Measurements from ENCODE around the gene CCDC121.
"Not testable (repeated sequence)": the region's sequence is repeated elsewhere in the genome, so short reads cannot be mapped to it uniquely, and the experiment has no call there.

Gene CCDC121

DNA sequence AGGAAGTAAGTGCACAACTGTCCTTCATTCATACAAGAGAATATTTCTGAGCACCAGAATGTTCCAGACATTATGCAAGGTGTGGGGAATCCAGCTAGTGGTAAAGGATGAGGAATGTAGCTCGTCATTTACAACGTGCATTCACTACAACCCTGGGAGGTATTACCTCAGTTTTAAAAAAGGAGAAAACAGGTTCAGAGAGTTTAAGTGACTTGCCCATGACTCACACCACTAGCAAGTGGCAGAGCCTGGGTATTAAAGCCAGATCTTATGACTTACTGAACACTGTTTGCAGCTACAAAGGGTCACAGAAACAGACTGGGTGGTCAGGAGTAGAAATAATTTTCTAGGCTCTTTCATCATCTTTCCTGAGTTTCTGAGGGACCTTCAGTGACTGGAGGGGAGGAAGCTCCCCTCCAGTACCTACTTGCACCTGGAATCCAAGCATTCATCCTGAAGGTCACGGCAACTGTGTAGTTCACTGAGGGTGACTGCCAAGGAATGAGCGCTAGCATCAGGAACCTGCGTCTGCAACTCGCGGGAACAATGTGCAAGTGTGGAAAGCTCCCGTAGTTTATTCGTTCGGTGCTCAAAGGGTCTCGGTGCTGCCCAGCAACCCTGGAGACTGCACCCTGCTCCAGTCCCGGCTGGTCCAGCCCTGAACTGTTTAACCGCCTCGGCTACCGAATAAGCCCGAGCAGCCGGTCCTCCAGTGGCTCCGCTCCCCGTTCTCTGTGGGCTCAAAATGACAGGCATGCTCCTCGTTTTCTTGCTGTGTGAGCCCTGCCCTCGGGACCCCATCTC lies 647 bp downstream of the CCDC121 start:
- DNase-seq (ENCODE audit: low read depth, low spot score), result peak; percentile 88
- POLR2A ChIA-PET, result interaction anchor here (0.9 to 2.6 kb wide), 5 partner anchors 10 to 200 kb away, joined by 3 to 12 read pairs (median 3); partner anchors contain the start of genes NRBP1, SLC4A1AP and SUPT7L

DNA sequence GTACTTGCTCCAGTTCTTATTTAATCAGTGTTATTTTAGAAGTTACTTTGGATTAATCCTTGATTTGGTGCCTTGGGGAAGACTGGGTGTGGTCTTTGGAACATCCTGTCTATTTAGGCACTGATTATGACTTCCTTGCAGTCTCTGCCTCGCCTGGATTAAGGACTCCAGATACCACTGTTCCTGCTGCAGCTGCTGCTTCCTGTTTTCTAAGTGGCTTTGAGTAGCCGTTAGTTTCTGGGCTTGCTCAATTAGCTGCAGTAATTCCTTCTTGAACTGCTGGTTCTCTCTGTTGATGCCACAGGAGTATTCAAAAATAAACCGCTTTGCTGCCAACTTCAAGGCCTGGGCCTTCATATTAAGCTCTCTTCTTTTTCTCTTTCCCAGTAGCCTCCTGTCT lies 1.9 kb downstream of the CCDC121 start:
- CTCF ChIA-PET, result interaction anchor here (1.7 kb wide), 1 partner anchor 56 kb away, joined by 8 read pairs; no protein-coding TSS in a partner anchor
- POLR2A ChIA-PET, result interaction anchor here (2.6 kb wide), 1 partner anchor 12 kb away, joined by 12 read pairs; no protein-coding TSS in a partner anchor
- not testable (repeated sequence) for DNase-seq (ENCODE audit: low read depth, low spot score); H3K4me3 ChIP-seq (ENCODE audit: low read depth, low read length)

More for the DNA sequence above, 647 bp downstream of the CCDC121 start:
- H3K4me3 ChIP-seq (ENCODE audit: low read depth, low read length), result peak overlapping the region; percentile 96
- TF ChIP-seq, protein P1, sequence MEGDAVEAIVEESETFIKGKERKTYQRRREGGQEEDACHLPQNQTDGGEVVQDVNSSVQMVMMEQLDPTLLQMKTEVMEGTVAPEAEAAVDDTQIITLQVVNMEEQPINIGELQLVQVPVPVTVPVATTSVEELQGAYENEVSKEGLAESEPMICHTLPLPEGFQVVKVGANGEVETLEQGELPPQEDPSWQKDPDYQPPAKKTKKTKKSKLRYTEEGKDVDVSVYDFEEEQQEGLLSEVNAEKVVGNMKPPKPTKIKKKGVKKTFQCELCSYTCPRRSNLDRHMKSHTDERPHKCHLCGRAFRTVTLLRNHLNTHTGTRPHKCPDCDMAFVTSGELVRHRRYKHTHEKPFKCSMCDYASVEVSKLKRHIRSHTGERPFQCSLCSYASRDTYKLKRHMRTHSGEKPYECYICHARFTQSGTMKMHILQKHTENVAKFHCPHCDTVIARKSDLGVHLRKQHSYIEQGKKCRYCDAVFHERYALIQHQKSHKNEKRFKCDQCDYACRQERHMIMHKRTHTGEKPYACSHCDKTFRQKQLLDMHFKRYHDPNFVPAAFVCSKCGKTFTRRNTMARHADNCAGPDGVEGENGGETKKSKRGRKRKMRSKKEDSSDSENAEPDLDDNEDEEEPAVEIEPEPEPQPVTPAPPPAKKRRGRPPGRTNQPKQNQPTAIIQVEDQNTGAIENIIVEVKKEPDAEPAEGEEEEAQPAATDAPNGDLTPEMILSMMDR (IDR thresholded peaks at IDR 0.05; ENCODE audit: insufficient read depth, low read length, missing control alignments), result no peak
- CTCF ChIA-PET, result interaction anchor here (1.7 kb wide), 1 partner anchor 55 kb away, joined by 8 read pairs; no protein-coding TSS in a partner anchor

DNA sequence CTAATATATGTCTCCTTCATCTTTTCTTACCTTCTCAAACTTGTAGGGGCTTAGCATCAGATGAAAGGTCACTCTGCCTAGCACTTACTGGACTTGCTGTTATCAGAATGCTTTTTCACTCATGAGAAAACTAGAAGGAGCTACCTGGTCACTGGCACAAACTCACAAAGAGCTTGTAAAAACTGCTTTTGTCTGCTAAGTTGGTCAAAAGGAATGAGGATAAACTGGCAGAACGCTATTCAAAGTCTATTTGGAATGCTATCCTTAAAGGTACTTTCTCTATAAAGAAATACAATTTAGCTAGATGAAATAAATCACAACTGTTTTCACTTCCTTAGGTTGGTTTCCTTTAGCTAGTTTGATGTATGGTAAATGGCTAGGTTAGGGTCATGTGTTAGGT lies 2.5 kb downstream of the CCDC121 start:
- CTCF ChIA-PET; H3K4me3 ChIP-seq (ENCODE audit: low read depth, low read length); DNase-seq (ENCODE audit: low read depth, low spot score); POLR2A ChIA-PET: not testable (repeated sequence)

- ChIA-PET CTCF (interaction anchor here (0.8 kb wide), 1 partner anchor 58 kb away, joined by 4 read pairs; no protein-coding TSS in a partner anchor), POLR2A (no interaction called here)
- no peak overlapping the region for H3K4me3 ChIP-seq (ENCODE audit: low read depth, low read length)
- TF ChIP-seq, protein P1 (IDR thresholded peaks at IDR 0.05; ENCODE audit: insufficient read depth, low read length, missing control alignments), result no peak
- DNase-seq (ENCODE audit: low read depth, low spot score), result no peak
Observed at GRCh38 chr2:27624943-27625342, 3.9 kb downstream of the CCDC121 start.

DNA sequence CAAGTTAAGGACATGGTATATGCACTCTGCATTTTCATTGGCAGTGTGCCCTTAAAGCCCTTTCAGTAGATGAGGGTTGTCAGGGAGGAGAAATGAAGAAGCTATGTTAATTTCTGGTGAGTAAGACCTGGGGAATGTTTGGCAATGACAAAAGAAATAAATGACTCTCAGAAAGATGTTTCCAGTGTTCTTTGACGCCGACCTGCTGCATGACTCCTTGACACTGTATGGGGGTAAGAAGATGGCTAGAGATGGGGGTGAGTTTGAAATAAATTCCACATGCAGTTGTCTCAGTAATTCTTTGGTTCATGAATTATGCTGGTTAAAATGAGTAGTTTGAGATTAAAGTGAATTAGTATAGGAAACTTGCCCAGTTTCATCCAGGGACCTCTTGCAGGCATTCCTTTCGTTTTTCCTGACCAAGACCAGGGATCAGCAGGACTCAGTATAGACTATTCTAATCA lies 5.9 kb downstream of the CCDC121 start:
- H3K4me3 ChIP-seq (ENCODE audit: low read depth, low read length), result no peak overlapping the region
- ChIA-PET POLR2A (interaction anchor here (1.0 kb wide), 1 partner anchor 18 kb away, joined by 3 read pairs; no protein-coding TSS in a partner anchor), CTCF (interaction anchor here (0.9 to 1.3 kb wide), 3 partner anchors 9 to 60 kb away, joined by 3 read pairs; no protein-coding TSS in a partner anchor)
- TF ChIP-seq, protein P1 (IDR thresholded peaks at IDR 0.05; ENCODE audit: insufficient read depth, low read length, missing control alignments), result no peak
- peak; percentile 91 for DNase-seq (ENCODE audit: low read depth, low spot score)

GRCh38 chr2:27621524-27621923 lies 7.3 kb downstream of the CCDC121 start:
- DNase-seq (ENCODE audit: low read depth, low spot score), result no peak
- TF ChIP-seq, protein P1 (IDR thresholded peaks at IDR 0.05; ENCODE audit: insufficient read depth, low read length, missing control alignments), result no peak
- H3K4me3 ChIP-seq (ENCODE audit: low read depth, low read length), result no peak overlapping the region
- ChIA-PET CTCF (interaction anchor here (1.0 to 1.5 kb wide), 5 partner anchors 9 to 191 kb away, joined by 3 to 6 read pairs (median 4); no protein-coding TSS in a partner anchor), POLR2A (no interaction called here)

GRCh38 chr2:27615316-27615715 lies 13.5 kb downstream of the CCDC121 start:
- no peak overlapping the region for H3K4me3 ChIP-seq (ENCODE audit: low read depth, low read length)
- POLR2A ChIA-PET, result no interaction called here
- TF ChIP-seq, protein P1 (IDR thresholded peaks at IDR 0.05; ENCODE audit: insufficient read depth, low read length, missing control alignments), result no peak
- no peak for DNase-seq (ENCODE audit: low read depth, low spot score)
- CTCF ChIA-PET, result no interaction called here

All from AG04449 (cell line).